Dermis blood vessel endothelial cell (primary cell): Measurements from ENCODE around the gene SH2D6. TPM values are rescaled to one million over a fixed set of nuclear protein-coding genes. Genes with fewer than 3 reads are reported as not detected.
"Not testable (repeated sequence)": the region's sequence is repeated elsewhere in the genome, so short reads cannot be mapped to it uniquely, and the experiment has no call there.

Experiments used
- DNase-seq: peaks from one replicate; pipeline ENCODE4 v3.0.0; 2010
- total RNA-seq: library from RNA; depleted of rRNA; stranded (reverse); fragments of >200 nt; gene quantifications from 2 replicates; pipeline ENCODE4 v1.2.3, GENCODE V29; 2014

SH2D6 gene
- total RNA-seq, 1 donor from 2014 or later = not detected

DNA sequence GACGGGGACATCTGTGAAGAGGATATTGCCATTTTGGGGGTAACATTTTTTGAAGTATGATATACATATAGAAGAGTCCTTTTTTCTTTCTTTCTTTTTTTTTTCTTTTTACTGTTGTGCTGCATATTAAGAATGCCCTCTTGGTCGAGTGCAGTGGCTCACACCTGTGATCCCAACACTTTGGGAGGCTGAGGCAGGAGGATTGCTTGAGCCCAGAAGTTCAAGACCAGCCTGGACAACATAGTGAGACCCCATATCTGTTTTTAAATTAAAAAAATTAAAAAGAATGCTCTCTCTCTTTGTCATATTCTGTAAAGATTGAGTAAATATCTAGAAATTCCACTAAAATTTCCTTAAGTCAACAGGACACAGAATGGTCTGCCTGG lies 3.6 kb downstream of the SH2D6 start:
- no peak for DNase-seq

DNA sequence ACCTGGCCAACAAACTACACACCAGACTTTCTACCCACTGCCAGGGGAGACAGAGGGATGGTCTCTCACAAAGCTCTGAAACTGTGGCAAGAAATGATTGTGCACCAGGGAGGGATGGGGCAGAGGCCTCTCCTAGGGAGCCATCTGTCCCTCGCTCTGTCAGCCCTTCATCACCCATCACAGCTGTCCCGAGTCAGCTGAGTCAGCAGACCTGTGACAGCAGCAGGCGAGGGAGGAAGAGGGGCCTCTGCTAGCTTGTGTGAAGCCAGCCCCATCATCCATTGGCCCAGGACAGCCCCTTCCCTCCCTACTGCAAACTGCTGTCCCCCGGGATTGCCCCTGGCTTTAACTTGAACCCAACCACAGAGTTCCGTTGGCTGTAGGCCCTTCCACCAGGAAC lies 5.0 kb downstream of the SH2D6 start:
- no peak for DNase-seq

DNA sequence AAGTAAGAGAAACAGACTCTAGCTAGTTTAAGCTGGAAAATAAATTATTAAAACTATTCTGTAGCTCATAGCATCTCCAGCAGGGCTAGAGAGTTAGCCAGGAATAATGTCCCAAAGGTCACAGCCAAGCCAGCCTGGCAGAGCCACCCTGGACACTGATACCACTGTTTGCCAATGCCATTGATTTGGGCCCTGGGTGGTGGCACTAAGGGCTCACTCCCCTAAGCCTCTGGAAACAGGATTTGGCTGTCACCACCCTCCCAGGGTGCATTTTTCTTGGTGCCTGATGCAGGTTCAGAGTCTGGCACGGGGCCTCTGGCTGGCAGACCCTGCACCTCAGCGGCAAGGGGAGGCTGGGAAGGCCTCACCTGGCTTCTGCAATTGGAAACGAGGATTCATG lies 7.1 kb downstream of the SH2D6 start:
- no peak for DNase-seq

GRCh38 chr2:85427300-85427835 lies 8.9 kb downstream of the SH2D6 start:
- DNase-seq = no peak

- peak; percentile 59 for DNase-seq
These were observed 9.9 kb downstream of the SH2D6 start for GRCh38 chr2:85428343-85428881.

- no peak for DNase-seq
These were observed 10.9 kb downstream of the SH2D6 start for GRCh38 chr2:85429213-85429923.

- no peak for DNase-seq
These were observed 11.4 kb downstream of the SH2D6 start for GRCh38 chr2:85429924-85430289.

- no peak for DNase-seq
These were observed 12.4 kb downstream of the SH2D6 start for GRCh38 chr2:85430752-85431569.

GRCh38 chr2:85431570-85432205 lies 13.2 kb downstream of the SH2D6 start:
- no peak for DNase-seq

DNA sequence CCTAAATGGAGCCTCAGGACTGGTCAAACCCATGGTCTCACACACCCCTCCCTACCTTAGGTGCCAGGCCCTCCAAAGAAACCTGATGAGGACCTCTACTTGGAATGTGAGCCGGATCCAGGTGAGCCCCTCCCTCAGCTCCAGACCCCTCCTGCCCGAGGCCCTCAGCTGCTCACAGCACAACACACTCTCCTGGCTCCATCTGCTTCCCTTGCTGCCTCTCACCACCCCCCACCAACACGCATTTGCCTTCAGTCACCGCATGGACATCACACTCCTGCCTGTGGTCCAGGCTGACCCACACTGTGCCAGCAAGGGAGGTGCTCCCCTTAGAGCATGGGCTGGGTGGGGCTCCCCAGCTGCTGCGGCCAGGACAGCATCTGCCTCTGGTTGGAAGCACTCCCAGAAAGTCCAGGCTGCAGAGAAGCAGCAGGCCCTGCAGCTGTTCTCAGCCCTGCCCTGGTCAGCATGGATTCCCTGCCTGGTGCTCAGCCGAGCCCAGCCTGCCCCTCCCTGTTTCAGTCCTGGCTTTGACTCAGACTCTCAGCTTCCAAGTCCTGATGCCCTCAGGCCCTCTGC lies 15.1 kb downstream of the SH2D6 start:
- DNase-seq = no peak

DNA sequence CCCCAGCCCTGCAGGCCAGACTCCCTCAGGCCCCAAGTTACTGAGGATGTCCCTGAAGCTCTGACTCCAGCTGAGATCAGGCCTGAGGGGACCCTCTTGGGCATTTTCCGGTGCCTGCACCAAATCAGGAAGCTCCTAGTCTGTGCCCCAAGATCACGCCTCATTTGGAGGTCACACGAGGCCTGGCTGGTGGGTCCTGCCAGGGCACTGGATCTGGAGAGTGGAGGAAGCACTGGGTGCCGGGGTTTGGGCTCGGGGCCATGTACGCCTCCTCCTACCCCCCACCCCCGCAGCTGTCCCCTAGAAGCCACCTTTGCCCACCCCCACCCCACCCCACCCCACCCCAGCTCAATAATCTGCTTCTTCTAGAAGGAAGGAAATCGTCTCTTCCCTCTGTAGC lies 16.2 kb downstream of the SH2D6 start:
- no peak for DNase-seq

DNA sequence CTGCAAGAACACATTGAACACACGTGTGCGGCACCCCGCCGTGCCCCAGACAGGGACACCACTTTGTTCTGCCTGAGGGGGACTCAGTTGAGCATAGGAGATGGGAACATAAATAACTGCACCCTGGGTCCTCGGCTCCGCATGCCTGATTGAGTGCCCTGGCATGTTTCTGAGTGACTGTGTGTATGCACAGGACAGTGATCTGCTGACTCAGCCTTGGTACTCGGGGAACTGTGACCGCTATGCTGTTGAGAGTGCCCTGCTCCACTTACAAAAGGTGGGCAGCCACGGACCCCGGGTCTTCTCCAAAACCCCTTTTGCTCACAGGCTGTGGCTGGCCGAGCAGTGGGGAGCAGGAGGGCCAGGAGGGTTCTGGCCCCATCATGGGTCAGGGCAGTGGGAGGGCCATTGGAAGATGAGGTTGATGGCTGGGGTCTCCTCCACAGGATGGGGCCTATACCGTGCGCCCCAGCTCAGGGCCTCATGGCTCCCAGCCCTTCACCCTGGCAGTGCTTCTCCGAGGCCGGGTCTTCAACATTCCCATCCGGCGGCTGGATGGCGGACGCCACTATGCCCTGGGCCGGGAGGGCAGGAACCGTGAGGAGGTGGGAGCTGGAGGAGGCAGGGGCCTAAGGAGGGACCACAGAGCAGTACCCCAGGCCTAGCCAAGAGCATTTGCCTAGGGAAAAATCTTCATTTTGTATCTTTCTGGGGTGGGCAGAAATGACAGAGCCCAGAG lies 16.9 kb downstream of the SH2D6 start:
- DNase-seq = no peak

- no peak for DNase-seq
These were observed 17.7 kb downstream of the SH2D6 start for GRCh38 chr2:85435981-85436835.

DNA sequence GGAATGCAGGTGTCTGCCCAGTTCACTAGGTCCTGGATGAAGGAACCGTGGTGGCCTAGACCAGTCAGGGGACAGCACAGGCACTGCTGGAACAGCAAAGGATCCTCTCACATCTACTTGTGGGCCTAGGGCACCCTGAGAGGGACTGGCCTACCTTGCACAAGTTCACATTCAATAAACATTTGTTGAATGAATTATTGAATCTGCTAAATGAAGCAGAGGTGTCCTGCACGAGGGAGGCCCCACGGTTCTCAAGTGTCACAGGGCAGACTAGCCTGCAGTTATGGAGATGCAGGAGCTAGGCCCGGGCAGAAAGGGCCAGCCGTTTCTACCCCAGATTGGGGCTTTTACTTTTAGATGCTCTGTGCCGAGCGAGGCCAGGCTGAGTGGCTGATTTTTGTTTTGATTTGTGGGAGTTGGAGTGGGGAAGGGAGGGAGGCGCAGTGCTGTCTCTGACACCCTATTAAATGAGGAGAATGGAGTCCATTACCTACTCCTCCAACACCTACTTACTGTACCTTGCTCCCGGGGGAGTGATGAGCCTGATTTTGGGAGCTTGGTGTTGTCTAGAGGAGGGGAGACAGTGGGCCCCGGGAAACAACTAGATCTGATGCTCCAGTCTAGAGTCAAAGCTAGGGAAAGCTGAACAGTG lies 18.4 kb downstream of the SH2D6 start:
- DNase-seq = no peak

GRCh38 chr2:85437488-85438200 lies 19.1 kb downstream of the SH2D6 start:
- peak; percentile 90 for DNase-seq

DNA sequence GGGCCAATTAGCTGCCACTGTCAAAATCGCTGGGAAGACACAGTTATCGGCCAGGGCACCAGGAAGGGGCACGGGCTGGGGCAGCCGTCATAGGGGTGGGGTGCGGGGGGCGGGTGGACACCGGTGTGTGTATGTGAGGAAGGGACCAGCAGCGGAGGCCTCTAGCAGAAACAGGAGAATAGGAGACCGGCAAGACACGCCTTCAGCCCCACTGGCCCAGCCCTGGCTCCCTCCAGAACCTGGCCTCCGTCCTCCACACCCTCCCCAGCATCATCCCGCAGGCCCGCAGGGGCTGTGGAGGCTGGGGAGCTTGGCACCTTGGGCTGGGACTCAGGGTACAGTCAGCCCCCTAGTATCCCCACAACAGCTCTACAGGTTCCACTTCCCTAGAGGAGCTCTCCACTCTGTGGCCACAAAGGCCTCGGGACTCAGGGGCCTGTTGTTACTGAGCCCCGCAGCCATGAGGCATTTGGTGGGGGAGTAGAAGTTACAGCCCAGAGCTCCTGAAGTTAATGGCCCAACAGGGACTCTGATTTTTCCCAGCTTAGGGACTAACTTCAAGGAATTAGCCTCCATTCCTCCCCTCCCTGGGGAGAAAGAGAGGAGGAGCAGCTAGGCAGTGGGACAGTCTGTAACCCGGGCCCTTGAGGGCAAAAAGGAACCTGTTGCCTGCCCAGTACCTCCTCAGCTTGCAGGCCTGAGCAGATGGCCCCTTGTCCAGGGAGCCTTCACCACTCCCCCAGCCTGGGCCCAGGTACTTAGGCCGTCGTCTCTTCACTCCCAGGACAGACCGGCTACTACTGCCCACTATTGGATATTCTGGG lies 19.9 kb downstream of the SH2D6 start:
- no peak for DNase-seq

DNA sequence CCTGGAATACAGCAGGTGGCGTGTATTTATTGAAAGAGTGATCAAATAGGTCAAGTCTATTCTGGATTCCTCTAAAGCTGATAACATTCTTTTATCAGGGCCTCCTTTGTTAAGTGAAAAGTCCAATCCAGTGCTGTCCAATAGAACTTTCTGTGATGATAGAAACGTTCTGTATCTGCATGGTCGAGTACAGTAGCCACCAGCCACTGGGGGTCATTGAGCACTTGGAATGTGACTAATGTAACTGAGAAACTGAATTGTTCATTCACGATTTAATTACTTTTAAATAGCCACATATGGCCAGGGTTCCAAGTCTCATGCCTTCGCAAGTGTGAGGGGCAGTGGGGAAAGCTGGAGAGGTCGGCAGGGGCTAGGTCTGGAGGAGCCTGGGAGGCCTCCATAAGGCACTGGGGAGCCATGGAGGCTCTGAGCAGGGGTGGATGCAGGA lies 20.5 kb downstream of the SH2D6 start:
- DNase-seq = no peak

- not testable (repeated sequence) for DNase-seq
These were observed 21.1 kb downstream of the SH2D6 start for GRCh38 chr2:85439569-85439968.

- DNase-seq = no peak
These were observed 21.5 kb downstream of the SH2D6 start for GRCh38 chr2:85439986-85440385.
